GM23338 (cell line): ENCODE measurements around the gene PRKAG1. TPM values are rescaled to one million over a fixed set of nuclear protein-coding genes. Genes with fewer than 3 reads are reported as not detected.

Experiments used
- ATAC-seq: fragments of 200-7000 bp; cut with Tn5 transposase; 3 replicates; pipeline ENCODE4 v1.9.1; 2020
- DNase-seq: peaks from one replicate; pipeline ENCODE4 v3.0.0-alpha.2; 2015; ENCODE audit warnings: low spot score
- H2AFZ ChIP-seq: fragments of 200-600 bp; sonication (generic); 2 replicates; pipeline ENCODE4 v1.8.0; 2016; ENCODE audit warnings: antibody characterized with exemption, mild to moderate bottlenecking, moderate library complexity
- H3F3A ChIP-seq: fragments of 200-600 bp; sonication (generic); replicated peaks from 2 replicates; pipeline ENCODE4 v1.8.0; 2017; ENCODE audit warnings: antibody characterized with exemption, mixed run types, low read depth
- H3K27ac ChIP-seq: fragments of 200-600 bp; sonication (generic); 2 replicates; pipeline ENCODE4 v1.6.1; 2016; ENCODE audit warnings: low read depth
- H3K27me3 ChIP-seq: fragments of 200-600 bp; sonication (generic); 2 replicates; pipeline ENCODE4 v1.8.0; 2016; ENCODE audit warnings: mild to moderate bottlenecking, mixed run types, moderate library complexity; ENCODE audit not compliant: insufficient read depth
- H3K36me3 ChIP-seq: fragments of 200-600 bp; sonication (generic); 2 replicates; pipeline ENCODE4 v1.8.0; 2016; ENCODE audit warnings: mild to moderate bottlenecking; ENCODE audit not compliant: insufficient read depth
- H3K4me1 ChIP-seq: fragments of 200-600 bp; sonication (generic); 2 replicates; pipeline ENCODE4 v1.8.0; 2016; ENCODE audit warnings: mild to moderate bottlenecking, moderate library complexity; ENCODE audit not compliant: insufficient read depth
- H3K4me2 ChIP-seq: fragments of 200-600 bp; sonication (generic); 2 replicates; pipeline ENCODE4 v1.7.1; 2017; ENCODE audit warnings: mixed run types
- H3K4me3 ChIP-seq: fragments of 200-600 bp; sonication (generic); 2 replicates; pipeline ENCODE4 v1.6.1; 2016; ENCODE audit warnings: mixed run types
- H3K79me2 ChIP-seq: fragments of 200-600 bp; sonication (generic); replicated peaks from 2 replicates; pipeline ENCODE4 v1.8.0; 2017; ENCODE audit warnings: mild to moderate bottlenecking; ENCODE audit not compliant: insufficient read depth
- H3K9me2 ChIP-seq: fragments of 200-600 bp; sonication (generic); 2 replicates; pipeline ENCODE4 v1.8.0; 2017; ENCODE audit not compliant: insufficient read depth
- H4K20me1 ChIP-seq: fragments of 200-600 bp; sonication (generic); replicated peaks from 2 replicates; pipeline ENCODE4 v1.8.0; 2017; ENCODE audit warnings: mild to moderate bottlenecking; ENCODE audit not compliant: insufficient read depth
- H3K27ac Mint-ChIP-seq: 2 replicates; pipeline ENCODE4 v1.8.0; 2020; ENCODE audit warnings: inconsistent platforms, mild to moderate bottlenecking, moderate library complexity, mixed read lengths
- H3K27me3 Mint-ChIP-seq: 3 replicates; pipeline ENCODE4 v1.8.0; 2022; ENCODE audit warnings: low read depth, mild to moderate bottlenecking, moderate library complexity, mixed read lengths, inconsistent platforms; ENCODE audit not compliant: insufficient read depth, poor library complexity
- H3K36me3 Mint-ChIP-seq: 3 replicates; pipeline ENCODE4 v1.8.0; 2021; ENCODE audit warnings: low read depth, mild to moderate bottlenecking, inconsistent platforms, moderate library complexity, mixed read lengths
- H3K4me1 Mint-ChIP-seq: 3 replicates; pipeline ENCODE4 v1.8.0; 2020; ENCODE audit warnings: mild to moderate bottlenecking, inconsistent platforms, mixed read lengths
- H3K4me3 Mint-ChIP-seq: 3 replicates; pipeline ENCODE4 v1.8.0; 2021; ENCODE audit warnings: moderate library complexity, mild to moderate bottlenecking, inconsistent platforms, mixed read lengths
- H3K9me3 Mint-ChIP-seq: 3 replicates; pipeline ENCODE4 v1.8.0; 2020; ENCODE audit warnings: moderate library complexity, mild to moderate bottlenecking, inconsistent platforms, mixed read lengths
- CREB1 ChIP-seq: fragments of 250-450 bp; sonication (Bioruptor Pico); IDR thresholded peaks from 2 replicates; pipeline ENCODE4 v1.5.0; 2020; ENCODE audit warnings: low read depth, mild to moderate bottlenecking, moderate library complexity
- EZH2 ChIP-seq: fragments of 200-600 bp; sonication (generic); IDR thresholded peaks from one replicate; pipeline ENCODE4 v1.8.0; 2017; ENCODE audit warnings: antibody characterized with exemption, mild to moderate bottlenecking, low read depth; ENCODE audit not compliant: unreplicated experiment
- EZH2phosphoT487 ChIP-seq: fragments of 200-600 bp; sonication (generic); IDR thresholded peaks from one replicate; pipeline ENCODE4 v1.8.1; 2018; ENCODE audit warnings: antibody characterized with exemption; ENCODE audit not compliant: unreplicated experiment
- JUNB ChIP-seq: IDR thresholded peaks from one replicate; pipeline ENCODE4 v1.6.1; 2016; ENCODE audit warnings: antibody characterized with exemption; ENCODE audit not compliant: unreplicated experiment
- NANOG ChIP-seq: IDR thresholded peaks from 2 replicates; pipeline ENCODE4 v1.6.1; 2016; ENCODE audit warnings: antibody characterized with exemption, borderline replicate concordance
- POLR2AphosphoS5 ChIP-seq: IDR thresholded peaks from 2 replicates; pipeline ENCODE4 v1.6.1; 2016; ENCODE audit warnings: antibody characterized with exemption, low read depth
- STAT1 ChIP-seq: IDR thresholded peaks from one replicate; pipeline ENCODE4 v1.6.1; 2016; ENCODE audit warnings: antibody characterized with exemption; ENCODE audit not compliant: unreplicated experiment
- ZNF114 ChIP-seq: fragments of 250-450 bp; sonication (Bioruptor Pico); IDR thresholded peaks from 2 replicates; pipeline ENCODE4 v1.5.0; 2020; ENCODE audit warnings: mild to moderate bottlenecking, moderate library complexity
- ZNF331 ChIP-seq: fragments of 250-450 bp; sonication (Bioruptor Pico); IDR thresholded peaks from 2 replicates; pipeline ENCODE4 v1.5.0; 2020; ENCODE audit warnings: low read depth, mild to moderate bottlenecking, moderate library complexity
- polyA plus RNA-seq: library from polyadenylated mRNA; unstranded; fragments of >200 nt; fragmentation: Nextera tagmentation; extraction: Ambion mirVana; gene quantifications from 2 replicates; pipeline ENCODE4 v1.2.1, GENCODE V29; 2016
- total RNA-seq: library from RNA; depleted of rRNA; stranded (reverse); fragments of >200 nt; shearing (Covaris generic); gene quantifications from 2 replicates; pipeline ENCODE4 v1.2.3, GENCODE V29; 2014
- TF ChIP-seq, protein P1 (sequence below): fragments of 250-450 bp; sonication (Bioruptor Pico); IDR thresholded peaks from 2 replicates; pipeline ENCODE4 v1.5.0; 2020; ENCODE audit warnings: mild to moderate bottlenecking, moderate library complexity
- TF ChIP-seq, protein P2 (sequence below): IDR thresholded peaks from one replicate; pipeline ENCODE4 v1.6.1; 2018; ENCODE audit warnings: antibody characterized with exemption; ENCODE audit not compliant: unreplicated experiment
- TF ChIP-seq, protein P3 (sequence below), 2 experiments: fragments of 200-600 bp in 1 of 2; sonication (generic) in 1 of 2; conservative IDR thresholded peaks; 2 replicates each; pipeline versions ENCODE4 v1.5.1 to v1.6.1; 2016 to 2017; ENCODE audit warnings: antibody characterized with exemption in 2 of 2, low read depth in 2 of 2, mild to moderate bottlenecking in 2 of 2, moderate library complexity in 1 of 2
- TF ChIP-seq, protein P4 (sequence below): IDR thresholded peaks from 2 replicates; pipeline ENCODE4 v1.6.1; 2016; ENCODE audit warnings: antibody characterized with exemption

Gene PRKAG1
- total and polyA plus RNA-seq, 2 experiments from 2014 or later: 19.9 to 35.4 TPM

DNA sequence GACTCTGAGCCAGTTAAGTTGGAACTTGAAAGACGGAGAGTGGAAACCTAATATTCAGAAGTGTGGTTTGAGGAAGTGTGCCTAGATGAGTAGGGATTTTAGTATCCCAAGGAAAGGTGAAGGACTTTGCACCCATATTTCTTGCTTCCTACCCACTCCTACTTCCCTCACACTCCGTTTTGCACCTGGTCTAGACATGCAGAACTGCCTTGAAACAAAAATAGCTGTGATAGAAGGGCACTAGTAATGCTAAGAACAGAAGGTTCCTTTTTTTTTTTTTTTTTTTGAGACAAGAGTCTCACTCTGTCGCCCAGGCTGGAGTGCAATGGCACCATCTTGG lies 60.6 kb downstream of the PRKAG1 start:
- Mint-ChIP-seq H3K36me3 (peaks cover 25% of the 10 kb centered on the region), H3K4me3 (peak overlapping the region; percentile 97), H3K27ac (peak overlapping the region; percentile 97), H3K27me3 (peaks cover 17% of the 10 kb centered on the region), H3K9me3 (no peaks in the 10 kb centered on the region; the same call in 2 of the 3 replicates), H3K4me1 (peaks cover 27% of the 10 kb centered on the region)
- peaks cover 8% of the 10 kb centered on the region; the same call in 1 of the 2 replicates for H3K36me3 ChIP-seq
- peak overlapping the region; percentile 87 for H3K4me3 ChIP-seq
- peaks cover 30% of the 10 kb centered on the region for H4K20me1 ChIP-seq
- peak overlapping the region; percentile 88 for H3K4me2 ChIP-seq
- H2AFZ ChIP-seq: peak overlapping the region; percentile 99
- ATAC-seq (no peak), DNase-seq (no peak)
- no peaks in the 10 kb centered on the region for H3K27me3 ChIP-seq
- no peaks in the 10 kb centered on the region for H3K9me2 ChIP-seq
- H3K4me1 ChIP-seq: peaks cover 15% of the 10 kb centered on the region
- TF ChIP-seq, protein P1, sequence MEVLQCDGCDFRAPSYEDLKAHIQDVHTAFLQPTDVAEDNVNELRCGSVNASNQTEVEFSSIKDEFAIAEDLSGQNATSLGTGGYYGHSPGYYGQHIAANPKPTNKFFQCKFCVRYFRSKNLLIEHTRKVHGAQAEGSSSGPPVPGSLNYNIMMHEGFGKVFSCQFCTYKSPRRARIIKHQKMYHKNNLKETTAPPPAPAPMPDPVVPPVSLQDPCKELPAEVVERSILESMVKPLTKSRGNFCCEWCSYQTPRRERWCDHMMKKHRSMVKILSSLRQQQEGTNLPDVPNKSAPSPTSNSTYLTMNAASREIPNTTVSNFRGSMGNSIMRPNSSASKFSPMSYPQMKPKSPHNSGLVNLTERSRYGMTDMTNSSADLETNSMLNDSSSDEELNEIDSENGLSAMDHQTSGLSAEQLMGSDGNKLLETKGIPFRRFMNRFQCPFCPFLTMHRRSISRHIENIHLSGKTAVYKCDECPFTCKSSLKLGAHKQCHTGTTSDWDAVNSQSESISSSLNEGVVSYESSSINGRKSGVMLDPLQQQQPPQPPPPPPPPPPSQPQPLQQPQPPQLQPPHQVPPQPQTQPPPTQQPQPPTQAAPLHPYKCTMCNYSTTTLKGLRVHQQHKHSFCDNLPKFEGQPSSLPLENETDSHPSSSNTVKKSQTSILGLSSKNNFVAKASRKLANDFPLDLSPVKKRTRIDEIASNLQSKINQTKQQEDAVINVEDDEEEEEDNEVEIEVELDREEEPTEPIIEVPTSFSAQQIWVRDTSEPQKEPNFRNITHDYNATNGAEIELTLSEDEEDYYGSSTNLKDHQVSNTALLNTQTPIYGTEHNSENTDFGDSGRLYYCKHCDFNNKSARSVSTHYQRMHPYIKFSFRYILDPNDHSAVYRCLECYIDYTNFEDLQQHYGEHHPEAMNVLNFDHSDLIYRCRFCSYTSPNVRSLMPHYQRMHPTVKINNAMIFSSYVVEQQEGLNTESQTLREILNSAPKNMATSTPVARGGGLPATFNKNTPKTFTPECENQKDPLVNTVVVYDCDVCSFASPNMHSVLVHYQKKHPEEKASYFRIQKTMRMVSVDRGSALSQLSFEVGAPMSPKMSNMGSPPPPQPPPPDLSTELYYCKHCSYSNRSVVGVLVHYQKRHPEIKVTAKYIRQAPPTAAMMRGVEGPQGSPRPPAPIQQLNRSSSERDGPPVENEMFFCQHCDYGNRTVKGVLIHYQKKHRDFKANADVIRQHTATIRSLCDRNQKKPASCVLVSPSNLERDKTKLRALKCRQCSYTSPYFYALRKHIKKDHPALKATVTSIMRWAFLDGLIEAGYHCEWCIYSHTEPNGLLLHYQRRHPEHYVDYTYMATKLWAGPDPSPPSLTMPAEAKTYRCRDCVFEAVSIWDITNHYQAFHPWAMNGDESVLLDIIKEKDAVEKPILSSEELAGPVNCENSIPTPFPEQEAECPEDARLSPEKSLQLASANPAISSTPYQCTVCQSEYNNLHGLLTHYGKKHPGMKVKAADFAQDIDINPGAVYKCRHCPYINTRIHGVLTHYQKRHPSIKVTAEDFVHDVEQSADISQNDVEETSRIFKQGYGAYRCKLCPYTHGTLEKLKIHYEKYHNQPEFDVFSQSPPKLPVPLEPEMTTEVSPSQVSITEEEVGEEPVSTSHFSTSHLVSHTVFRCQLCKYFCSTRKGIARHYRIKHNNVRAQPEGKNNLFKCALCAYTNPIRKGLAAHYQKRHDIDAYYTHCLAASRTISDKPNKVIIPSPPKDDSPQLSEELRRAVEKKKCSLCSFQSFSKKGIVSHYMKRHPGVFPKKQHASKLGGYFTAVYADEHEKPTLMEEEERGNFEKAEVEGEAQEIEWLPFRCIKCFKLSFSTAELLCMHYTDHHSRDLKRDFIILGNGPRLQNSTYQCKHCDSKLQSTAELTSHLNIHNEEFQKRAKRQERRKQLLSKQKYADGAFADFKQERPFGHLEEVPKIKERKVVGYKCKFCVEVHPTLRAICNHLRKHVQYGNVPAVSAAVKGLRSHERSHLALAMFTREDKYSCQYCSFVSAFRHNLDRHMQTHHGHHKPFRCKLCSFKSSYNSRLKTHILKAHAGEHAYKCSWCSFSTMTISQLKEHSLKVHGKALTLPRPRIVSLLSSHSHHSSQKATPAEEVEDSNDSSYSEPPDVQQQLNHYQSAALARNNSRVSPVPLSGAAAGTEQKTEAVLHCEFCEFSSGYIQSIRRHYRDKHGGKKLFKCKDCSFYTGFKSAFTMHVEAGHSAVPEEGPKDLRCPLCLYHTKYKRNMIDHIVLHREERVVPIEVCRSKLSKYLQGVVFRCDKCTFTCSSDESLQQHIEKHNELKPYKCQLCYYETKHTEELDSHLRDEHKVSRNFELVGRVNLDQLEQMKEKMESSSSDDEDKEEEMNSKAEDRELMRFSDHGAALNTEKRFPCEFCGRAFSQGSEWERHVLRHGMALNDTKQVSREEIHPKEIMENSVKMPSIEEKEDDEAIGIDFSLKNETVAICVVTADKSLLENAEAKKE (CRISPR knock-in tag): no peak
- TF ChIP-seq POLR2AphosphoS5 (no peak), ZNF114 (CRISPR knock-in tag) (no peak), EZH2phosphoT487 (no peak), EZH2 (no peak), STAT1 (no peak), NANOG (no peak), JUNB (no peak), ZNF331 (CRISPR knock-in tag) (no peak), CREB1 (CRISPR knock-in tag) (no peak)
- TF ChIP-seq, protein P2, sequence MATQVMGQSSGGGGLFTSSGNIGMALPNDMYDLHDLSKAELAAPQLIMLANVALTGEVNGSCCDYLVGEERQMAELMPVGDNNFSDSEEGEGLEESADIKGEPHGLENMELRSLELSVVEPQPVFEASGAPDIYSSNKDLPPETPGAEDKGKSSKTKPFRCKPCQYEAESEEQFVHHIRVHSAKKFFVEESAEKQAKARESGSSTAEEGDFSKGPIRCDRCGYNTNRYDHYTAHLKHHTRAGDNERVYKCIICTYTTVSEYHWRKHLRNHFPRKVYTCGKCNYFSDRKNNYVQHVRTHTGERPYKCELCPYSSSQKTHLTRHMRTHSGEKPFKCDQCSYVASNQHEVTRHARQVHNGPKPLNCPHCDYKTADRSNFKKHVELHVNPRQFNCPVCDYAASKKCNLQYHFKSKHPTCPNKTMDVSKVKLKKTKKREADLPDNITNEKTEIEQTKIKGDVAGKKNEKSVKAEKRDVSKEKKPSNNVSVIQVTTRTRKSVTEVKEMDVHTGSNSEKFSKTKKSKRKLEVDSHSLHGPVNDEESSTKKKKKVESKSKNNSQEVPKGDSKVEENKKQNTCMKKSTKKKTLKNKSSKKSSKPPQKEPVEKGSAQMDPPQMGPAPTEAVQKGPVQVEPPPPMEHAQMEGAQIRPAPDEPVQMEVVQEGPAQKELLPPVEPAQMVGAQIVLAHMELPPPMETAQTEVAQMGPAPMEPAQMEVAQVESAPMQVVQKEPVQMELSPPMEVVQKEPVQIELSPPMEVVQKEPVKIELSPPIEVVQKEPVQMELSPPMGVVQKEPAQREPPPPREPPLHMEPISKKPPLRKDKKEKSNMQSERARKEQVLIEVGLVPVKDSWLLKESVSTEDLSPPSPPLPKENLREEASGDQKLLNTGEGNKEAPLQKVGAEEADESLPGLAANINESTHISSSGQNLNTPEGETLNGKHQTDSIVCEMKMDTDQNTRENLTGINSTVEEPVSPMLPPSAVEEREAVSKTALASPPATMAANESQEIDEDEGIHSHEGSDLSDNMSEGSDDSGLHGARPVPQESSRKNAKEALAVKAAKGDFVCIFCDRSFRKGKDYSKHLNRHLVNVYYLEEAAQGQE: no peak
- TF ChIP-seq, protein P3, sequence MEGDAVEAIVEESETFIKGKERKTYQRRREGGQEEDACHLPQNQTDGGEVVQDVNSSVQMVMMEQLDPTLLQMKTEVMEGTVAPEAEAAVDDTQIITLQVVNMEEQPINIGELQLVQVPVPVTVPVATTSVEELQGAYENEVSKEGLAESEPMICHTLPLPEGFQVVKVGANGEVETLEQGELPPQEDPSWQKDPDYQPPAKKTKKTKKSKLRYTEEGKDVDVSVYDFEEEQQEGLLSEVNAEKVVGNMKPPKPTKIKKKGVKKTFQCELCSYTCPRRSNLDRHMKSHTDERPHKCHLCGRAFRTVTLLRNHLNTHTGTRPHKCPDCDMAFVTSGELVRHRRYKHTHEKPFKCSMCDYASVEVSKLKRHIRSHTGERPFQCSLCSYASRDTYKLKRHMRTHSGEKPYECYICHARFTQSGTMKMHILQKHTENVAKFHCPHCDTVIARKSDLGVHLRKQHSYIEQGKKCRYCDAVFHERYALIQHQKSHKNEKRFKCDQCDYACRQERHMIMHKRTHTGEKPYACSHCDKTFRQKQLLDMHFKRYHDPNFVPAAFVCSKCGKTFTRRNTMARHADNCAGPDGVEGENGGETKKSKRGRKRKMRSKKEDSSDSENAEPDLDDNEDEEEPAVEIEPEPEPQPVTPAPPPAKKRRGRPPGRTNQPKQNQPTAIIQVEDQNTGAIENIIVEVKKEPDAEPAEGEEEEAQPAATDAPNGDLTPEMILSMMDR (conservative IDR thresholded peaks at IDR 0.05; ENCODE audit: low read depth in 2 of 2): no peak
- TF ChIP-seq, protein P4, sequence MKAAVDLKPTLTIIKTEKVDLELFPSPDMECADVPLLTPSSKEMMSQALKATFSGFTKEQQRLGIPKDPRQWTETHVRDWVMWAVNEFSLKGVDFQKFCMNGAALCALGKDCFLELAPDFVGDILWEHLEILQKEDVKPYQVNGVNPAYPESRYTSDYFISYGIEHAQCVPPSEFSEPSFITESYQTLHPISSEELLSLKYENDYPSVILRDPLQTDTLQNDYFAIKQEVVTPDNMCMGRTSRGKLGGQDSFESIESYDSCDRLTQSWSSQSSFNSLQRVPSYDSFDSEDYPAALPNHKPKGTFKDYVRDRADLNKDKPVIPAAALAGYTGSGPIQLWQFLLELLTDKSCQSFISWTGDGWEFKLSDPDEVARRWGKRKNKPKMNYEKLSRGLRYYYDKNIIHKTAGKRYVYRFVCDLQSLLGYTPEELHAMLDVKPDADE: no peak
- 0 out of 2 replicates have a peak, but pooled peaks cover 2% of the 10 kb centered on the region for H3F3A ChIP-seq
- peaks cover 38% of the 10 kb centered on the region for H3K79me2 ChIP-seq
- peak overlapping the region; percentile 88 for H3K27ac ChIP-seq
